K562 (cell line): Measurements from ENCODE around the gene MCC.

Experiments
- CTCF ChIP-seq, 3 experiments: IDR thresholded peaks in 2 of 3; conservative IDR thresholded peaks in 1 of 3; 2 replicates each; pipeline ENCODE4 v1.5.1; 2011 to 2012; ENCODE audit warnings: low read length in 3 of 3, mild to moderate bottlenecking in 3 of 3, control low read depth in 2 of 3, improper control_type of control experiment in 1 of 3, inconsistent platforms in 1 of 3, low read depth in 1 of 3, mixed read lengths in 1 of 3, moderate library complexity in 1 of 3; ENCODE audit not compliant: insufficient read depth in 2 of 3
- FIP1L1 ChIP-seq: fragments of 200-400 bp; formaldehyde crosslinking; IDR thresholded peaks from 2 replicates; pipeline ENCODE4 v1.6.1; 2018; ENCODE audit warnings: mild to moderate bottlenecking, low read depth, low read length; ENCODE audit not compliant: poor library complexity, severe bottlenecking
- GABPA ChIP-seq: fragments of 200-800 bp; sonication (Bioruptor generic); conservative IDR thresholded peaks from 2 replicates; pipeline ENCODE4 v1.6.1; 2016; ENCODE audit warnings: low read depth, missing genetic modification characterization, missing compliant biosample characterization
- MAFK ChIP-seq: IDR thresholded peaks from 2 replicates; pipeline ENCODE4 v1.6.1; 2011; ENCODE audit warnings: low read length, improper control_type of control experiment
- MAX ChIP-seq: sonication (generic); formaldehyde crosslinking; IDR thresholded peaks from 2 replicates; pipeline ENCODE4 v1.9.0; 2022; ENCODE audit warnings: mild to moderate bottlenecking, missing genetic modification reagents
- MEF2A ChIP-seq: IDR thresholded peaks from 2 replicates; pipeline ENCODE4 v1.6.1; 2011; ENCODE audit warnings: low read depth, mild to moderate bottlenecking, low read length, moderate library complexity; ENCODE audit not compliant: control insufficient read depth
- SREBF2 ChIP-seq: sonication (generic); formaldehyde crosslinking; IDR thresholded peaks from 2 replicates; pipeline ENCODE4 v1.4.0; 2020; ENCODE audit warnings: mild to moderate bottlenecking, missing genetic modification reagents
- ZNF324 ChIP-seq: fragments of 250-450 bp; sonication (Bioruptor Pico); IDR thresholded peaks from 2 replicates; pipeline ENCODE4 v1.4.0; 2020; ENCODE audit warnings: mild to moderate bottlenecking
- TF ChIP-seq, protein P1 (sequence below), 2 experiments: fragments of 450-650 bp; formaldehyde crosslinking in 1 of 2; IDR thresholded peaks; 2 replicates each; pipeline versions ENCODE4 v1.4.0 to v1.6.1; 2014 to 2020; ENCODE audit warnings: mild to moderate bottlenecking in 2 of 2, borderline replicate concordance in 1 of 2, low read depth in 1 of 2

GRCh38 chr5:113495422-113495841 lies 7.2 kb upstream of the MCC start:
- TF ChIP-seq SREBF2 (CRISPR knock-in tag) (no peak), FIP1L1 (no peak), MEF2A (no peak), GABPA (tag) (no peak), ZNF324 (CRISPR knock-in tag) (no peak), CTCF (IDR thresholded peaks at IDR 0.05 in 2 of 3, conservative IDR thresholded peaks at IDR 0.05 in 1 of 3; ENCODE audit: insufficient read depth in 2 of 3, low read depth in 1 of 3, low read length in 3 of 3) (no peak), MAX (no peak), MAFK (no peak)
- TF ChIP-seq, protein P1, sequence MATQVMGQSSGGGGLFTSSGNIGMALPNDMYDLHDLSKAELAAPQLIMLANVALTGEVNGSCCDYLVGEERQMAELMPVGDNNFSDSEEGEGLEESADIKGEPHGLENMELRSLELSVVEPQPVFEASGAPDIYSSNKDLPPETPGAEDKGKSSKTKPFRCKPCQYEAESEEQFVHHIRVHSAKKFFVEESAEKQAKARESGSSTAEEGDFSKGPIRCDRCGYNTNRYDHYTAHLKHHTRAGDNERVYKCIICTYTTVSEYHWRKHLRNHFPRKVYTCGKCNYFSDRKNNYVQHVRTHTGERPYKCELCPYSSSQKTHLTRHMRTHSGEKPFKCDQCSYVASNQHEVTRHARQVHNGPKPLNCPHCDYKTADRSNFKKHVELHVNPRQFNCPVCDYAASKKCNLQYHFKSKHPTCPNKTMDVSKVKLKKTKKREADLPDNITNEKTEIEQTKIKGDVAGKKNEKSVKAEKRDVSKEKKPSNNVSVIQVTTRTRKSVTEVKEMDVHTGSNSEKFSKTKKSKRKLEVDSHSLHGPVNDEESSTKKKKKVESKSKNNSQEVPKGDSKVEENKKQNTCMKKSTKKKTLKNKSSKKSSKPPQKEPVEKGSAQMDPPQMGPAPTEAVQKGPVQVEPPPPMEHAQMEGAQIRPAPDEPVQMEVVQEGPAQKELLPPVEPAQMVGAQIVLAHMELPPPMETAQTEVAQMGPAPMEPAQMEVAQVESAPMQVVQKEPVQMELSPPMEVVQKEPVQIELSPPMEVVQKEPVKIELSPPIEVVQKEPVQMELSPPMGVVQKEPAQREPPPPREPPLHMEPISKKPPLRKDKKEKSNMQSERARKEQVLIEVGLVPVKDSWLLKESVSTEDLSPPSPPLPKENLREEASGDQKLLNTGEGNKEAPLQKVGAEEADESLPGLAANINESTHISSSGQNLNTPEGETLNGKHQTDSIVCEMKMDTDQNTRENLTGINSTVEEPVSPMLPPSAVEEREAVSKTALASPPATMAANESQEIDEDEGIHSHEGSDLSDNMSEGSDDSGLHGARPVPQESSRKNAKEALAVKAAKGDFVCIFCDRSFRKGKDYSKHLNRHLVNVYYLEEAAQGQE (IDR thresholded peaks at IDR 0.05; ENCODE audit: borderline replicate concordance) = no peak
- TF ChIP-seq, protein P1 (CRISPR knock-in tag; IDR thresholded peaks at IDR 0.05; ENCODE audit: low read depth) = no peak
